Astrocyte of the spinal cord (primary cell): Measurements from ENCODE around the gene NAA60.

Experiments
- DNase-seq: peaks from one replicate; pipeline ENCODE4 v3.0.0; 2011; ENCODE audit warnings: low read depth, low spot score
- H3K4me3 ChIP-seq: 2 replicates; pipeline ENCODE4 v1.5.1; 2011; ENCODE audit warnings: low read depth, mild to moderate bottlenecking, low read length, moderate library complexity
- in situ Hi-C: cut with HindIII; loops from 2 replicates; pipeline ENCODE4 v1.10.0; 2017; ENCODE audit warnings: low sequenced_read_pairs
- TF ChIP-seq, protein P1 (sequence below): IDR thresholded peaks from 2 replicates; pipeline ENCODE4 v1.5.1; 2012; ENCODE audit warnings: low read depth, mild to moderate bottlenecking, low read length, inconsistent platforms

Gene NAA60

DNA sequence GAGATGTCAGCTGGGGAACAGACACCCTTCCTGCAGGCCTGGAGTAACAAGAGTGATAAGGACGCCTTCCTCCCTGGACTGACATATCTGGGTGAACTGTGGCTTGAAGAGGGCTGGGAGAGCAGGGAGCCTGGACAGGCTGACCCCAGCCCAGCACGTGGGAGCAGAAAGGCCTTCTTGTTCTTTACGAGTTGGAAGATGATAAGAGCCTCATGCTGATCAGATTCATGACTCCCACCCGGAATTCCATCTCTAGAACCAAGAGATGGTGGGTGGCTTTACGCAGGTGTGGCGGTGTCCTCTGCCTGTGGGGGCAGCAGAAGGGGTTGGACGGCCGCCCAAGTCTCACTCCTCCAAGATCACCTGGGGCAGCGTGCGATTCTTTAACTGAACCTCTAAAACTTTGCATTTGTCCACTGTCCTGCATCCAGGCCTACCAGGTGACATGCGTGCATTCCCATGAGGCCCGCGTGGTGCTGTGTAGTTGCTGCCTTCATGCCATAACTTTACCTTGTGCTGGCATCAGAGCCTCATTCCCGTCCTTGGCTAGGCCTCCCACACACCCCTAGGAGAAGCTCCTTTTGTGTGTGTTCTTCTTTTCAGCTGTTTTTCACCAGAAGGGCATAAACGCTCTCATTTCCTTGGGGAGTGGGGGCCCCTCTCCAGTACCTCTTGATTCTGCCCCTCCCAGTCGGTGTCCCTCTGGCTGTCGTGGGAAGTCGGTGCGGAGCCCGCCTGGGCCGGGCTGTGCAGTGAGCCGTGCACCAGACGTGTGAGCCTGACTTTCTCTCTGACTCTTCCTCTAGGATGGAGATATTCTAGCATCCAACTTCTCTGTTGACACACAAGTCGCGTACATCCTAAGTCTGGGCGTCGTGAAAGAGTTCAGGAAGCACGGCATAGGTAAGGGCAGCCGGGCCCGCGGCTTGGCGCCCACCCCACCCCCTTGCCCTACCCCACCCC lies 38.5 kb downstream of the NAA60 start:
- TF ChIP-seq, protein P1, sequence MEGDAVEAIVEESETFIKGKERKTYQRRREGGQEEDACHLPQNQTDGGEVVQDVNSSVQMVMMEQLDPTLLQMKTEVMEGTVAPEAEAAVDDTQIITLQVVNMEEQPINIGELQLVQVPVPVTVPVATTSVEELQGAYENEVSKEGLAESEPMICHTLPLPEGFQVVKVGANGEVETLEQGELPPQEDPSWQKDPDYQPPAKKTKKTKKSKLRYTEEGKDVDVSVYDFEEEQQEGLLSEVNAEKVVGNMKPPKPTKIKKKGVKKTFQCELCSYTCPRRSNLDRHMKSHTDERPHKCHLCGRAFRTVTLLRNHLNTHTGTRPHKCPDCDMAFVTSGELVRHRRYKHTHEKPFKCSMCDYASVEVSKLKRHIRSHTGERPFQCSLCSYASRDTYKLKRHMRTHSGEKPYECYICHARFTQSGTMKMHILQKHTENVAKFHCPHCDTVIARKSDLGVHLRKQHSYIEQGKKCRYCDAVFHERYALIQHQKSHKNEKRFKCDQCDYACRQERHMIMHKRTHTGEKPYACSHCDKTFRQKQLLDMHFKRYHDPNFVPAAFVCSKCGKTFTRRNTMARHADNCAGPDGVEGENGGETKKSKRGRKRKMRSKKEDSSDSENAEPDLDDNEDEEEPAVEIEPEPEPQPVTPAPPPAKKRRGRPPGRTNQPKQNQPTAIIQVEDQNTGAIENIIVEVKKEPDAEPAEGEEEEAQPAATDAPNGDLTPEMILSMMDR, result no peak
- in situ Hi-C loops, result no loop called here
- no peak for DNase-seq
- no peak overlapping the region for H3K4me3 ChIP-seq

GRCh38 chr16:3482659-3483241 lies 39.3 kb downstream of the NAA60 start:
- TF ChIP-seq, protein P1, result no peak
- DNase-seq, result no peak
- H3K4me3 ChIP-seq, result no peak overlapping the region
- in situ Hi-C loops, result no loop called here

DNA sequence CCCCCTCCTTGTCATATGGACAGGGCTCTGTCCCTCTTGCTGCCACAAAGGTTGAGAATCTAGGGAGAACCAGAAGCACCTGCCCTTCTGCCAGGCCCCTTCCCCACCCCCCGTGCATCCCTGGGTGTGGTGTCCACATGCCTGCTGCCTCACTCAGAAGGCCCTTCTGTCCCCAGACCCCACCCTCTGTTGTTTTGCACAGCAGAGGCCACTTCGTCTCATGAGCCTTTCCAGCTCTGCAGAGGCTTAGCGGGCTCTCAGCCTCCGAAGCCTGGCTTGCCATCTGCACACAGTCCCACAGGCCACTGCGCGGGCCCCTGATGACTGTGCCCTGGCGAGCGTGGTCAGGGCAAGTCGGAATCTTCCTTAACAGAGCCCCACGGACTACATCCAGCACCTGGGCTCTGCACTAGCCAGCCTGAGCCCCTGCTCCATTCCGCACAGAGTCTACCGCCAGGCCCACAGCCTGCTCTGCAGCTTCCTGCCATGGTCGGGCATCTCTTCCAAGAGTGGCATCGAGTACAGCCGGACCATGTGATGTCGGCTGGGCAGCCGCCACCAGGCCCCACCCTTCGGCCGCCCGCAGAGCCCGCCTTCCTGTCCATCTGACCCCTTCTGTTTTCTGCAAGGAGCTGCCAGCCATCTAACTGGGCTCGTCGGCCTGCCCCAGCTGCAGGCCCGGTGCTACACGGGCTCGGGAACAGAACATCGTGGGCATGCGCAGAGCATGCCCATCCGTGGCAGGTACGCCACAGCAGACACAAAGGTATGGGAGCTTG lies 41.0 kb downstream of the NAA60 start:
- no peak overlapping the region for H3K4me3 ChIP-seq
- no peak for DNase-seq
- TF ChIP-seq, protein P1, result no peak
- in situ Hi-C loops, result no loop called here

DNA sequence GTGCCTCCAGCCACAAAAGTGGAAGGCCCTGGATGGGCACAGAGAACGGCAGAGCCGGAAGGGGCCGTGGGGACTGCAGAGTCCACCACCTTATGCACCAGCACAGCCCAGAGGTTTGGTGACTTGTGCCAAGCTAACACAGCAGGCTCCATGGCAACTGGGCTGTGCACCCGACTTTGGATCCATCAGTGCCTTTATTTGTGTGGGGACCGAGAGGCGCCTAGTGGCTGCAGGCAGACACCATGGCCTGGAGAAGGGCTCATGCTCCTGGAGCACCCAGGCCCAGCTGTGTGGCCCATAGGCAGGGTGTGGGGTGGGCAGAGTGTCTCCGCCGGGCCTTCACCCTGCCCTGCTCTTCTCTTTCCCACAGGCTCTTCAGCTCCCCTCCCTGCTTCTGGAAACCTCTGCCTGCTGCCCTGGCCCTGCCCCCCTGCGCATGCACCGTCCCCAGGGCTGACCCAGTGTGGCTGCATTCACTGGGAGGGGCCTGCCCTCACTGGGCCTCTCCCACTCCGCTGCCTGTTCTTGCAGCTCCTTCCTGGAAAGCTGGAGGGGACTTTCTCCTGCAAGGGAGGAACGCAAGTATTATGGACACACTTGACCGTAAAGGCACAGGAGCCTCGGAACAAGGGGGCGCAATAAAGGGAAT lies 41.7 kb downstream of the NAA60 start:
- in situ Hi-C loops, result no loop called here
- H3K4me3 ChIP-seq, result no peak overlapping the region
- no peak for DNase-seq
- TF ChIP-seq, protein P1, result no peak

DNA sequence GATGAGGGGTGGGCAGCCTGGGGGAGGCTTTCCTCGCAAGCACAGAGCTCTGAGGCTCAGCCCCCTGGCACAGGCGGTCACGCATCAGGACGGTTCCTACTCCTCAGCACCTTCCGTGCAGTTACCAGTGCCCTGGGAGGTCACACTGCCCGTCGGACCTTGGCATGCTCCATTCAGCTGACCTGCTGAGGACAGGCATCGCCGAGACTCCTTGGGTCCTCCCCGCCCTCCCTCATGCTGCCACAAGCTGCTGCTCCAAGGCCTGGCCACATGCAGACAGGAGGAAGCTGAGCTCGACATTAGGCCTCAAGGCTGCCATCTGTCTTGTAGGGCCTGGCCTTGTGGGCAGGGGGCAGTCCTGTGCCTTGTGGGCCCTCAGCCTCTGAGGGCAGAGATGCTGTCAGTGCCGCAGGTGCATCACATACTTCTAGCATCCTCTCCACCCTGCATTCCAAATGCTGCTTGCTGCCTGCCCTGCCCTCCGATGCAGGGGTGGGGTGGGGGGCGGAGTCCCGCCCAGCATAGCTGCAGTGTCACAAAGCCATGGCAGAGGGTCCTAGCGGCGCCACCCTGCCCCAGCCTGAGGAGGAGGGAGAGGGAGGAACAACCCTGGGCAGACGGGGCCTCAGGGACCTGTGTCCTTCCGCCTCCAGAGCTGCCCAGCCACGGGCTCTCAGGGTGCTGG lies 42.5 kb downstream of the NAA60 start:
- TF ChIP-seq, protein P1, result no peak
- in situ Hi-C loops, result no loop called here
- no peak for DNase-seq
- H3K4me3 ChIP-seq, result no peak overlapping the region
